ENCODE results near the gene TNFRSF19.

- TF ChIP-seq CTCF (IDR thresholded peaks at IDR 0.05) (no peak), POLR2A (IDR thresholded peaks at IDR 0.05) (no peak)
Observed at GRCh38 chr13:23652909-23653726, 82.9 kb downstream of the TNFRSF19 start.

Data from testis (tissue), 2 donors.